ENCODE data around the gene BHLHE23.

Gene BHLHE23

DNA sequence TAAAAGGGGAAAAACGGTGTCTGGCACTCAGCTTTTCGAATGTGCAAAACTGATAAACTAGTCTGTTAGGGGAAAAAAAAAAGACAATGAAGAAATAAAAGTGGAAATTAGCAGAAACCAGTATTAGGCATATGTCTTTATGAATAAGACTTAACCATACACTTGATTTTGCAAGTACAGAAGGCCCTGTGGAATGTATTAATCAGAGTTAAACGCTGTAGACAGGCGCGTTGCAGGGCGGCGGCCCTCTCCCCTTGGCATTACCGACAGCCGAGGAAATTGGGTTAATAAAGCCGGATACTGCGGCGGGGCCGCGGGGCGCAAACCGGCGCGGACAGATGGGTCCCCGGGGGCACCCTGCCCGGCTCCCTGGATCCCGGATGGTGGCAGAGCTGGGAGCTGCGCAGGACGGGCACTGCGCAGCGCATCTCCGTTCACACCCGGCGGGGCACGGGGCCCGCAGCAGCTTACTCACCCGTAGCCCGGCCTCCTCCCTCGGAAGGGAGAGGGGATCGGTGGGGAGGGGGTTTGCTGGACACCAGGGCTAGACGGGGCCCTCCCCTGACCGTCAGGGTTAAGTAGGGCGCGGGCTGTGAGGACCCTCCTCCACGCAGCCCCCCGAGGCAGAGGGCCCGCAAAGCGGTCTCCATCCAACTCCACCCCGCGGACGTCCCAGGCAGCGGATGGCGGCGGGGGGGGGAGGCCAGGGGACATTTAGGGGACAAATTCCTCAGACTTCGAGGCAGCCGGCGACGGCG lies 2.0 kb downstream of the BHLHE23 start:
- no peak for TF ChIP-seq TOX (CRISPR knock-in tag; IDR thresholded peaks at IDR 0.05; ENCODE audit: borderline replicate concordance)
- no peak for TF ChIP-seq TCF4 (CRISPR knock-in tag; IDR thresholded peaks at IDR 0.05; ENCODE audit: borderline replicate concordance)
- TF ChIP-seq ZC3H10 (CRISPR knock-in tag; IDR thresholded peaks at IDR 0.05), result no peak
- TF ChIP-seq GLIS3 (CRISPR knock-in tag; IDR thresholded peaks at IDR 0.05), result no peak
- no peak for TF ChIP-seq ZNF70 (CRISPR knock-in tag; IDR thresholded peaks at IDR 0.05)
- TF ChIP-seq ZNF8 (CRISPR knock-in tag; IDR thresholded peaks at IDR 0.05), result no peak
- no peak for ATAC-seq

DNA sequence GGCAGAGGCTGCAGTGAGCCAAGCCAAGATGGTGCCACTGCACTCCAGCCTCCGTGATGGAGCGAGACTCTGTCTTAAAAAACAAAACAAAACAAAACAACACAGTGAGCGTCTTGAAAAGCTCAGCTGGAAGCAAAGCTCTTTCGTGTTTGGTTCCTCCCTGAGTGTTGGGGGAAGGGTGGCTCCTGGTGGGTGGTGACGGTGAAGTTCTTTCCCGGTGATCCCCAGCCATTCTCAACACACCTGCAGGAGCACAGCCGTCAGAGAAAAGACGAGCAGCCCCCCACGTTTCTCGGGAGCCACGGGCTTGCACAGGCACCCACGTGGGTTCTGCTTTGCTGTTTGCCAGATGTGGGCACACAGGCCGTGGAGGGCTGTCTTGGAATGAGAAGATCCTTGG lies 3.2 kb downstream of the BHLHE23 start:
- no peak for ATAC-seq
- TF ChIP-seq, protein P1, sequence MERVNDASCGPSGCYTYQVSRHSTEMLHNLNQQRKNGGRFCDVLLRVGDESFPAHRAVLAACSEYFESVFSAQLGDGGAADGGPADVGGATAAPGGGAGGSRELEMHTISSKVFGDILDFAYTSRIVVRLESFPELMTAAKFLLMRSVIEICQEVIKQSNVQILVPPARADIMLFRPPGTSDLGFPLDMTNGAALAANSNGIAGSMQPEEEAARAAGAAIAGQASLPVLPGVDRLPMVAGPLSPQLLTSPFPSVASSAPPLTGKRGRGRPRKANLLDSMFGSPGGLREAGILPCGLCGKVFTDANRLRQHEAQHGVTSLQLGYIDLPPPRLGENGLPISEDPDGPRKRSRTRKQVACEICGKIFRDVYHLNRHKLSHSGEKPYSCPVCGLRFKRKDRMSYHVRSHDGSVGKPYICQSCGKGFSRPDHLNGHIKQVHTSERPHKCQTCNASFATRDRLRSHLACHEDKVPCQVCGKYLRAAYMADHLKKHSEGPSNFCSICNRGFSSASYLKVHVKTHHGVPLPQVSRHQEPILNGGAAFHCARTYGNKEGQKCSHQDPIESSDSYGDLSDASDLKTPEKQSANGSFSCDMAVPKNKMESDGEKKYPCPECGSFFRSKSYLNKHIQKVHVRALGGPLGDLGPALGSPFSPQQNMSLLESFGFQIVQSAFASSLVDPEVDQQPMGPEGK (CRISPR knock-in tag; IDR thresholded peaks at IDR 0.05; ENCODE audit: borderline replicate concordance), result no peak
- no peak for TF ChIP-seq TOX (CRISPR knock-in tag; IDR thresholded peaks at IDR 0.05; ENCODE audit: borderline replicate concordance)
- no peak for TF ChIP-seq BACH2 (CRISPR knock-in tag; IDR thresholded peaks at IDR 0.05; ENCODE audit: borderline replicate concordance)
- TF ChIP-seq ESRRG (CRISPR knock-in tag; IDR thresholded peaks at IDR 0.05), result no peak
- TF ChIP-seq, protein P2, sequence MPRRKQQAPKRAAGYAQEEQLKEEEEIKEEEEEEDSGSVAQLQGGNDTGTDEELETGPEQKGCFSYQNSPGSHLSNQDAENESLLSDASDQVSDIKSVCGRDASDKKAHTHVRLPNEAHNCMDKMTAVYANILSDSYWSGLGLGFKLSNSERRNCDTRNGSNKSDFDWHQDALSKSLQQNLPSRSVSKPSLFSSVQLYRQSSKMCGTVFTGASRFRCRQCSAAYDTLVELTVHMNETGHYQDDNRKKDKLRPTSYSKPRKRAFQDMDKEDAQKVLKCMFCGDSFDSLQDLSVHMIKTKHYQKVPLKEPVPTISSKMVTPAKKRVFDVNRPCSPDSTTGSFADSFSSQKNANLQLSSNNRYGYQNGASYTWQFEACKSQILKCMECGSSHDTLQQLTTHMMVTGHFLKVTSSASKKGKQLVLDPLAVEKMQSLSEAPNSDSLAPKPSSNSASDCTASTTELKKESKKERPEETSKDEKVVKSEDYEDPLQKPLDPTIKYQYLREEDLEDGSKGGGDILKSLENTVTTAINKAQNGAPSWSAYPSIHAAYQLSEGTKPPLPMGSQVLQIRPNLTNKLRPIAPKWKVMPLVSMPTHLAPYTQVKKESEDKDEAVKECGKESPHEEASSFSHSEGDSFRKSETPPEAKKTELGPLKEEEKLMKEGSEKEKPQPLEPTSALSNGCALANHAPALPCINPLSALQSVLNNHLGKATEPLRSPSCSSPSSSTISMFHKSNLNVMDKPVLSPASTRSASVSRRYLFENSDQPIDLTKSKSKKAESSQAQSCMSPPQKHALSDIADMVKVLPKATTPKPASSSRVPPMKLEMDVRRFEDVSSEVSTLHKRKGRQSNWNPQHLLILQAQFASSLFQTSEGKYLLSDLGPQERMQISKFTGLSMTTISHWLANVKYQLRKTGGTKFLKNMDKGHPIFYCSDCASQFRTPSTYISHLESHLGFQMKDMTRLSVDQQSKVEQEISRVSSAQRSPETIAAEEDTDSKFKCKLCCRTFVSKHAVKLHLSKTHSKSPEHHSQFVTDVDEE (CRISPR knock-in tag; IDR thresholded peaks at IDR 0.05), result no peak
- TF ChIP-seq CSDC2 (CRISPR knock-in tag; IDR thresholded peaks at IDR 0.05), result no peak
- no peak for TF ChIP-seq OSR1 (CRISPR knock-in tag; IDR thresholded peaks at IDR 0.05)
- TF ChIP-seq ARNTL (CRISPR knock-in tag; IDR thresholded peaks at IDR 0.05; ENCODE audit: borderline replicate concordance, low read depth), result no peak
- TF ChIP-seq ZNF70 (CRISPR knock-in tag; IDR thresholded peaks at IDR 0.05), result no peak
- no peak for TF ChIP-seq ZC3H10 (CRISPR knock-in tag; IDR thresholded peaks at IDR 0.05)
- TF ChIP-seq ISL1 (CRISPR knock-in tag; IDR thresholded peaks at IDR 0.05), result no peak
- no peak for TF ChIP-seq TCF4 (CRISPR knock-in tag; IDR thresholded peaks at IDR 0.05; ENCODE audit: borderline replicate concordance)
- TF ChIP-seq GLIS3 (CRISPR knock-in tag; IDR thresholded peaks at IDR 0.05), result no peak
- TF ChIP-seq ZFP30 (CRISPR knock-in tag; IDR thresholded peaks at IDR 0.05), result no peak
- TF ChIP-seq, protein P3, sequence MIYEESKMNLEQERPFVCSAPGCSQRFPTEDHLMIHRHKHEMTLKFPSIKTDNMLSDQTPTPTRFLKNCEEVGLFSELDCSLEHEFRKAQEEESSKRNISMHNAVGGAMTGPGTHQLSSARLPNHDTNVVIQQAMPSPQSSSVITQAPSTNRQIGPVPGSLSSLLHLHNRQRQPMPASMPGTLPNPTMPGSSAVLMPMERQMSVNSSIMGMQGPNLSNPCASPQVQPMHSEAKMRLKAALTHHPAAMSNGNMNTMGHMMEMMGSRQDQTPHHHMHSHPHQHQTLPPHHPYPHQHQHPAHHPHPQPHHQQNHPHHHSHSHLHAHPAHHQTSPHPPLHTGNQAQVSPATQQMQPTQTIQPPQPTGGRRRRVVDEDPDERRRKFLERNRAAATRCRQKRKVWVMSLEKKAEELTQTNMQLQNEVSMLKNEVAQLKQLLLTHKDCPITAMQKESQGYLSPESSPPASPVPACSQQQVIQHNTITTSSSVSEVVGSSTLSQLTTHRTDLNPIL (CRISPR knock-in tag; IDR thresholded peaks at IDR 0.05; ENCODE audit: low read depth), result no peak
- no peak for TF ChIP-seq RARB (CRISPR knock-in tag; IDR thresholded peaks at IDR 0.05)
- no peak for TF ChIP-seq ZNF565 (CRISPR knock-in tag; conservative IDR thresholded peaks at IDR 0.05; ENCODE audit: low read depth)
- no peak for TF ChIP-seq ZNF8 (CRISPR knock-in tag; IDR thresholded peaks at IDR 0.05)
- TF ChIP-seq, protein P4, sequence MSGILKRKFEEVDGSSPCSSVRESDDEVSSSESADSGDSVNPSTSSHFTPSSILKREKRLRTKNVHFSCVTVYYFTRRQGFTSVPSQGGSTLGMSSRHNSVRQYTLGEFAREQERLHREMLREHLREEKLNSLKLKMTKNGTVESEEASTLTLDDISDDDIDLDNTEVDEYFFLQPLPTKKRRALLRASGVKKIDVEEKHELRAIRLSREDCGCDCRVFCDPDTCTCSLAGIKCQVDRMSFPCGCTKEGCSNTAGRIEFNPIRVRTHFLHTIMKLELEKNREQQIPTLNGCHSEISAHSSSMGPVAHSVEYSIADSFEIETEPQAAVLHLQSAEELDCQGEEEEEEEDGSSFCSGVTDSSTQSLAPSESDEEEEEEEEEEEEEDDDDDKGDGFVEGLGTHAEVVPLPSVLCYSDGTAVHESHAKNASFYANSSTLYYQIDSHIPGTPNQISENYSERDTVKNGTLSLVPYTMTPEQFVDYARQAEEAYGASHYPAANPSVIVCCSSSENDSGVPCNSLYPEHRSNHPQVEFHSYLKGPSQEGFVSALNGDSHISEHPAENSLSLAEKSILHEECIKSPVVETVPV (CRISPR knock-in tag; IDR thresholded peaks at IDR 0.05), result no peak

DNA sequence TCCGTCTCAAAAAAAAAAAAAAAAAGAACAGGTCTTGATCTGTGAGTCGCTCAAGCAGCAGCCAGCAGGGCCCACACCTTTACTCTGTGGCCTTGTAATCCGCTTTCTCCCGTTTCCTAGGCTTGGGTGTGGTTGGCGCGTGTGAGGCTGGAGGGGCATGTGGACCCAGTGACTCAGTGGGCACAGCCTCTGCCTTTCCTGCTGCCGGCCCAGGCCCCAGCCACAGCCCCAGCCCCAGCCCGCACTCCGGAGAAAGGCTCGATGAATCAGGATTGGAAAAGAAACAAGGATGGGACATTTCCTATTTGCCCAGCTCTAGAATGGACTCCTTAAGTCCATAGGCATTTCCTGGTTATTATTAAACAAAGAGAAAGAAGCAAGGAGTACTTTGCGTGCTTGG lies 4.3 kb downstream of the BHLHE23 start:
- no peak for ATAC-seq
- TF ChIP-seq, protein P5, sequence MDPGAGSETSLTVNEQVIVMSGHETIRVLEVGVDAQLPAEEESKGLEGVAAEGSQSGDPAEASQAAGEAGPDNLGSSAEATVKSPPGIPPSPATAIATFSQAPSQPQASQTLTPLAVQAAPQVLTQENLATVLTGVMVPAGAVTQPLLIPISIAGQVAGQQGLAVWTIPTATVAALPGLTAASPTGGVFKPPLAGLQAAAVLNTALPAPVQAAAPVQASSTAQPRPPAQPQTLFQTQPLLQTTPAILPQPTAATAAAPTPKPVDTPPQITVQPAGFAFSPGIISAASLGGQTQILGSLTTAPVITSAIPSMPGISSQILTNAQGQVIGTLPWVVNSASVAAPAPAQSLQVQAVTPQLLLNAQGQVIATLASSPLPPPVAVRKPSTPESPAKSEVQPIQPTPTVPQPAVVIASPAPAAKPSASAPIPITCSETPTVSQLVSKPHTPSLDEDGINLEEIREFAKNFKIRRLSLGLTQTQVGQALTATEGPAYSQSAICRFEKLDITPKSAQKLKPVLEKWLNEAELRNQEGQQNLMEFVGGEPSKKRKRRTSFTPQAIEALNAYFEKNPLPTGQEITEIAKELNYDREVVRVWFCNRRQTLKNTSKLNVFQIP (CRISPR knock-in tag; IDR thresholded peaks at IDR 0.05; ENCODE audit: borderline replicate concordance, low read depth), result no peak
- TF ChIP-seq ZNF8 (CRISPR knock-in tag; IDR thresholded peaks at IDR 0.05) (no peak), ISL1 (CRISPR knock-in tag; IDR thresholded peaks at IDR 0.05) (no peak), BACH2 (CRISPR knock-in tag; IDR thresholded peaks at IDR 0.05; ENCODE audit: borderline replicate concordance) (no peak), TCF4 (CRISPR knock-in tag; IDR thresholded peaks at IDR 0.05; ENCODE audit: borderline replicate concordance) (no peak), CSDC2 (CRISPR knock-in tag; IDR thresholded peaks at IDR 0.05) (no peak), GLIS3 (CRISPR knock-in tag; IDR thresholded peaks at IDR 0.05) (no peak), OSR1 (CRISPR knock-in tag; IDR thresholded peaks at IDR 0.05) (no peak), ZFP3 (CRISPR knock-in tag; IDR thresholded peaks at IDR 0.05) (no peak), ZNF565 (CRISPR knock-in tag; conservative IDR thresholded peaks at IDR 0.05; ENCODE audit: low read depth) (no peak)
- TF ChIP-seq, protein P2 (CRISPR knock-in tag; IDR thresholded peaks at IDR 0.05), result no peak
